Measurements from ENCODE around the gene ACP2.
"Not testable (repeated sequence)": the region's sequence is repeated elsewhere in the genome, so short reads cannot be mapped to it uniquely, and the experiment has no call there.

Gene ACP2

DNA sequence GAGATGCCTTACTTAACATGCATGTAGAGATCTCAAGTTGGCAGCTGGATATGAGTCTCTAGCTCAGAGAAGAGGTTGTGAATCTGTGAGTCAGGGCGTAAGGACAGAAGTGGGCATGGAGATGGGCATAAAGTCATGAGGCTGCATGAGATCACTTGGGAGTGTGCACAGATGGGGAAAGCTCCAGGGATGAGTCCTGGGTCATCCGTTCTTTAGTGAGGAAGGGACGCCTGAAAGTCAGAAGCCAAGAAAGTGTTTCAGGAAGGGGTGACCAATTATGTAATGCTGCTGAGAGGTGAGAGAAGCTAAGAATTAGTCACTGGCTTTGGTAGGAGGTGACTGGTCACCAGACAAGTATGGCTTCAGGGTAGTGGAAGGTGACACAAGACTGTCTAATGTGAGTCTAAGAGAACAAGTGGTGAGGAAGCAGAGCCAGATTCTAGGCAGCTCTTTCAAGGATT, 6.7 kb downstream of the ACP2 start:
- FAIRE-seq = no peak

GRCh38 chr11:47239852-47240251, 8.8 kb downstream of the ACP2 start:
- FAIRE-seq = no peak

DNA sequence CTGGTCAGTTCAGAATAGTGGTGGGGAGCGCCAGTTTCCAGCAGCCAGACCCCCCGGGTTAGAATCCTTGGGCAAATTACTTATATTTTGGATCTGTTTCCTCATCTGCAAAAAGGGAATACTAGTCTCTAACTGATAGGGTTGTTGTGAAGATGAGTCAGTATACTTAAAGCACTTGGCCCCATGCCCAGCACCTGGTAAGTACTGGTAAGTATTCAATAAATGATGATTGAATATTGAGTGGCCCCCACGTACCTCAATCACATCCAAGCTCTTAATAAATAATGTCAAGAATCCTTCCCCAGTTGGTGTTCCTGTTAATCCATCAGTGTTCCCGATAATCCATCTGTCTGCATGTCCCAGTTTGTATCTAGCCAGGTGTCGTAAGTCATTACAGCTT, 12.1 kb downstream of the ACP2 start:
- no peak for FAIRE-seq

DNA sequence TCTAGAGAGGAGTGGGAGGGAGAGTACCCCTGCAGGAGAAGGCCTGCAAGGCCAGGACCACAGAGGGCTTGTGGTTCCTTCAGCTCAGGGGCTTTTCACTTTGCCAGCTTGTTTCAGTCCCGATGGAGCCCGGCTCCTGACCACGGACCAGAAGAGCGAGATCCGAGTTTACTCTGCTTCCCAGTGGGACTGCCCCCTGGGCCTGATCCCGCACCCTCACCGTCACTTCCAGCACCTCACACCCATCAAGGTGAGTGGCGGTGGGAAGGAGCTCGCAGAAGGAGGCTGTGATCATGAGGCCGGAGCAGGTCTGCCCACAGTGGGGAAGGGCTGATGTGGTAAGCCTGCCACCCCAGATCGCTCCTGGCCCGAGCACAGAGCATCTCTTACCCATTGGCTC, 13.5 kb downstream of the ACP2 start:
- no peak for FAIRE-seq

GRCh38 chr11:47234669-47235100, 13.9 kb downstream of the ACP2 start:
- FAIRE-seq = no peak

GRCh38 chr11:47233989-47234668, 14.5 kb downstream of the ACP2 start:
- no peak for FAIRE-seq

GRCh38 chr11:47233051-47233450, 15.6 kb downstream of the ACP2 start:
- no peak for FAIRE-seq

GRCh38 chr11:47229161-47229560, 19.5 kb downstream of the ACP2 start:
- FAIRE-seq = no peak

DNA sequence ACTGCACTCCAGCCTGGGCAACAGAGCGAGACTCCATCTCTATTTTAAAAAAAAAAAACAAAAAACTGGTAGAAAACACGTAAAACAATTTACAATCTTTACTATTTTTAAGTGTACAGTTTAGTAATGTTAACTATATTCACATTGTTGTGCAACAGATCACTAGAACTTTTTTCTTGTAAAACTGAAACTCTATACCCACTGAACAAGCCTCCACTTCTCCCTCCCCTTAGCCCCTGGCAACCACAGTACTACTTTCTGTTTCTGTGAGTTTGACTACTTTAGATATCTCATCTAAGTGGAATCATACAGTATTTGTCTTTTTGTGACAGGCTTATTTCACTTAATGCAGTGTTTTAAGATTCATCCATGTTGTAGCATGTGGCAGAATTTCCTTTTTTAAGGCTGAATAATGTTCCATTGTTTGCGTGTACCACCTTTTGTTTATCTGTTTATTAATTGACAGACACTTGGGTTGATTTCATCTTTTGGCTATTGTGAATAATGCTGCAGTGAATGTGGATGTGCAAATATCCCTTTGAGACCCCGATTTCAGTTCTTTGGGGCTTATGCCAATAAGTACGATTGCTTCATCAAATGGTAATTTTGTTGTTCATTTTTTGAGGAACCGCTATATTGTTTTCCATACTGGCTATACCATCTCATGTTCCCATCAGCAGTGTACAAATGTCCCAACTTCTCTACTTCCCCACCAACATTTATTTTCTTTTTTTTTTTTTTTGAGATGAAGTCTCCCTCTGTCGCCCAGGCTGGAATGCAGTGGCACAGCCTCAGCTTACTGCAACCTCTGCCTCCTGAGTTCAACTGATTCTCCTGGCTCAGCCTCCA, 22.8 kb downstream of the ACP2 start:
- no peak for FAIRE-seq

GRCh38 chr11:47222696-47223095, 25.9 kb downstream of the ACP2 start:
- FAIRE-seq = no peak

DNA sequence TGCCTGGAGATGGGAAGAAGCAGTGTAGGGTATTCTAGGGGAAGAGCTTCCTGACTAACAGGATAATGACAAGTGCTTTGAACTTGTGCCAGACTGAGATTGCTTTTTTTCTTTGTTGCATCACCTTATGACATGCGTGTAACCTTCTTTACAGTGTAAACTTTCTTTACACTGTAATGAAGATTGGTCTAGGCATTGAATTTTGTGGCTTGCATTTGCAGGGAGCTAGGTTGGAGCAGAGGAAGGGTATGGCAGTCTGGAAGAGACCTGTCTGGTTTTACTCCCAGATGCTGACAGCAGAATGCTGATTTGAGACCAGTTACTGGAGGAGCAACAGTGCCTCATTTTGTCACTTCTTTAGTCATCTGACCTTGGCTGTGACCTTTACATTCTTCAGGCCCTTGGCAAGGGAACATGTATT, 28.2 kb downstream of the ACP2 start:
- no peak for FAIRE-seq

- no peak for FAIRE-seq
These were observed 32.4 kb downstream of the ACP2 start for GRCh38 chr11:47216121-47216798.

DNA sequence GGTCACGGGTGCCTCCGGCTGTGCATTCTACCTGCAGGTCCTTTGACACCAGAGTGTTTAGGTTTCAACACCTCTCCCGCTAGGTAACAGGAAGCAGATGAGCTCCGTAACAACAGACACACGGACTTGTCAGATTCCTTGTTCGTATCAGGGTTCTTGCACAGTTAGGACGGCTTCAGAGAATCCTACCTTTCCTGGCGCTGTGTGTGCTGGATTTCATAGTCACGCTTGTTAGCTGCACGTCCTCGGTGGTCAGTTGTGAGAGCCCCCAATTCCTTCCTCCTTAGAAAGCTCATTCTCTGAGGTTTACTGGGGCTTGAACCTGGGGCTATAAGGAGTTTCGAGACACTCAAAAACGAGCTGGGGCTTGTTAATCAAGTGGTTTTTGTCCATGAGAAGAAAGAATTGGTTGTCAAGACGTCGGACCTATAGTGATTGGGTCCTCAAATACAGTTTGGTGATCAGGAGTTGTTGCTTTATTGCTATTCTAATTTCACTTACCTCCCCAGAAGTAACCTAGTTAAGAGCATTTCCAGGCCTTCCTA, 33.2 kb downstream of the ACP2 start:
- no peak for FAIRE-seq

GRCh38 chr11:47213950-47214565, 34.6 kb downstream of the ACP2 start:
- no peak for FAIRE-seq

DNA sequence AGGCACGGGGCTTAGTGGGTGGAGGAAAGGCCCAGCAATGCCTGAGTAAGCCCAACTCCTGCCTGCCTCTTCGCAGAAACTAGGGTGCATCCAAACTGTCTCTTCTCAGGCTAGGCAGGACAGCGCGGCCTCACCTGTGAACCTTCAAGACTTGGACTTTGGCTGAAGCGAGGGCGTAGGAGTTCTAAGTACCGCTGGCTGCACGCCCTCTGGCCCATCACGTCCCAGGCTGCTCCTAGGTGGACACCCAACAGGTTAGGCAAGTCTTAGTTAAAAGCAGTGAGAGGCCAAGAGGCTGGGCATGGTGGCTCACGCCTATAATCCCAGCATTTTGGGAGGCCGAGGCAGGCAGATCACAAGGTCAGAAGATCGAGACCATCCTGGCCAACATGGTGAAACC, 35.7 kb downstream of the ACP2 start:
- no peak for FAIRE-seq

GRCh38 chr11:47208628-47209027, 40.0 kb downstream of the ACP2 start:
- FAIRE-seq = no peak

DNA sequence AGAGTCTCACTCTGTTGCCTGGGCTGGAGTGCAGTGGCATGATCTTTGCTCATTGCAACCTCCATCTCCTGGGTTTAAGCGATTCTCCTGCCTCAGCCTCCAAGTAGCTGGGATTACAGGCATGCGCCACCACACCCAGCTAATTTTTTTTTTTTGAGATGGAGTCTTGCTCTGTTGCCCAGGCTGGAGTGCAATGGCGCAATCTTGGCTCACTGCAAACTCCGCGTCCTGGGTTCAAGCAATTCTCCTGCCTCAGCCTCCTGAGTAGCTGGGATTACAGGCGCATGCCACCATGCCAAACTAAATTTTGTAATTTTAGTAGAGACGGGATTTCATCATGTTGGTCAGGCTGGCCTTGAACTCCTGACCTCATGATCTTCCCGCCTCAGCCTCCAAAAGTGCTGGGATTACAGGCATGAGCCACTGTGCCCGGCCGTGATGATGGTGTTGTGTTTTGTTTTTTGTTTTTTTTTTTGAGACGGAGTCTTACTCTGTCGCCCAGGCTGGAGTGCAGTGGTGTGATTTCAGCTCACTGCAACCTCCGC, 40.5 kb downstream of the ACP2 start:
- not testable (repeated sequence) for FAIRE-seq

DNA sequence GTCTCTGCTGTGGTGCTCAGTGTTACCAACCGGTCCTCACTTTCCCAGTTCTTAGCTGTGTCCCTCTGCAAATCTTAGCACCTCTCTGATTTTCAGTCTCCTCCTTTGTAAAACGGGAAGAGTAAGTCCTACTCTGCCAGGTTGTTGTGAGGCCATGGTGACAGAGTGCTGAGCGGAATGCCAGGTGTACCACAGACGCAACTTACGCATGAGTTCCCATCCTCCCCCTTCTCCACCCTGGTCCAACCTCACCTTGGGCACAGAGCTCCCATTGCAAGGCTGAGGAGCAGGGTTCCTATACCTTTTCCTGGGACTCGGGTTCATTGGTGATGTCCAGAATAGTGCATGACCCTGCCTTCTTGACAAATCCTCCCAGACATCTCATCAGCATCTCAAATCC, 41.2 kb downstream of the ACP2 start:
- FAIRE-seq = no peak

DNA sequence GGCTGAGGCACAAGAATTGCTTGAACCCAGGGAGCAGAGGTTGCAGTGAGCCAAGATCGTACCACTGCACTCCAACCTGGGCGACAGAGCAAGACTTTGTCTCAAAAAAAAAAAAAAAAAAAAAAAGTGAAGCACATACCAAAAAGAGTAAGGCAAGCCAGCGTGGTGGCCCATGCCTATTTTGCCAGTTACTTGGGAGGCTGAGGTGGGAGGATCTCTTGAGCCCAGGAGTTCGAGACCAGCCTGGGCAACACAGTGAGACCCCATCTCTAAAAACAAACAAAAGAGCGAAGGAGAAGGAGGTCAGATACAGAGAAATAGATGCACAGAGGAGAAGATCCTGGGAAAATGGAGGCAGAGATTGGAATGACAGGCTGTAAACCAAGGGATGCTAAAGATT, 42.0 kb downstream of the ACP2 start:
- FAIRE-seq = not testable (repeated sequence)

DNA sequence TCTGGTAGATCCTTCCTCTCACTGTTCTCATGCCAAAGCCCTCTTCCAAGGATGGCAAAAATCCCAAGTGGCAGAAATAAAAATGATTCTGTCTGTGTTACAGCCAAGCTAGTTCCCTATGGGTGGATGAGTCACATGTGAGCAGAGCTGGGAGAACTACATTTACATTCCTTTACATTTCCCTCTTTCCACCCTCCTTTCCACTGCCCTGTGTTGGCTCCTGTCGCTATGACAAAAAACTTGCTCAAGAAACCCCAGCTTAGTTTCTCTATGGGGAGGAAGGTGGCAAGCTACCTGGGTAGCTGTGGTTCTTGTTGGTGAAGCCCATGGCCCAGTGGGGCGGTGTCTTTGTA, 44.0 kb downstream of the ACP2 start:
- no peak for FAIRE-seq

- FAIRE-seq = no peak
These were observed 46.0 kb downstream of the ACP2 start for GRCh38 chr11:47202576-47202975.

DNA sequence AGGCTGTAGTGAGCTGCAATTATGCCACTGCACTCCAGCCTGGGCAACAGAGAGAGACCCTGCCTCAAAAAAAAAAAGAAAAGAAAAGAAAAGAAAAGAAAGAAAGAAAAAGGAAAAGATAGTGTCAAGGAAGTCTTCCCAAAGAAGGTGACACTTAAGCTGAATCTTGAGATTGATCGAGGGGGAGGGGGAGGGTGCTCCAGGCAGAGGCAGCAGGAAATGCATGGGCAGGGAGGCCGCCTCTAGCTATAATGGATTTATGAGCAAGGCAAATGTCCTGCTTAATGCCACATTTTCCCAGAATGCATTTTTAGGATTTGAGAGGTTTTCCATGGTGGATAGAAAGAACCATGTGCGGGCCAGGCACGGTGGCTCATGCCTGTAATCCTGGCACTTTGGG, 47.6 kb downstream of the ACP2 start:
- FAIRE-seq = no peak

GRCh38 chr11:47198161-47198560, 50.5 kb downstream of the ACP2 start:
- not testable (repeated sequence) for FAIRE-seq

Measured in G401.6 (cell line).